GM15510 (cell line): ENCODE measurements around the gene BLOC1S4.

ENCODE experiments used
- POLR2A ChIP-seq: IDR thresholded peaks from 3 replicates; pipeline ENCODE4 v1.6.1; 2011; ENCODE audit warnings: borderline replicate concordance; ENCODE audit not compliant: insufficient read length; ENCODE audit errors: extremely low read depth

Gene BLOC1S4

DNA sequence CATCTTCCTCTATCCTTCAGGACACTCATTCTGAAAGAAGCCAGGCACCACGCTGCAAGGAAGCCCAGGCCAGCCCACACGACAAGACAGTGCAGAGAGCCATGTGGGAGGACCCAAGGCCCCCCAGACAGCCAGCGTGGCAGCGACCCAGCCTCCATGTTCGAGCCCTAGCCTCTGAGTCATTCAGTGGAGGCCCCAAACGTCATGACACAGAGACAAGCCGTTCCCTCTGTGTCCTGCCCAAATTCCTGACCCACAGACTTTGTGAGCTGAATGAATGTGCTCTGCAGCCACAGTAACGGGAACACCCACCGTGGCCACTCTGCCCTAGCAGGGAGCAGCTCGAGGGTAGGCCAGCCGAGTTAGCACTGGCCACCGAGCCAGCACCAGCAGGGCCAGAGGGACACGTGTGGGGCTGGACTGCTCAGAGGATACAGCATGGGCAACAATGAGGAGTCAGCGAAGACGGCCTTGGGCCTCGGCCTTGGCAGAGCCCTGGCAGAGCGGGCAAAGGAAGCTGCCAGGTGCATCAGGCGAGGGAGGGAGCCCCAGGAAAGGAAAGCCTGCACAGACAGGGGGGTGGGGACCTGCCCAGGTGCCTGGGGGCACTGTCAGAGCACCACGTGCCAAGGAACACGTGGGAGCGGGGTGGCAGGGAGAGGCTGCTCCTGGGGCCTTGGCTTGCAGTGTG lies 8.6 kb downstream of the BLOC1S4 start:
- TF ChIP-seq POLR2A = no peak

DNA sequence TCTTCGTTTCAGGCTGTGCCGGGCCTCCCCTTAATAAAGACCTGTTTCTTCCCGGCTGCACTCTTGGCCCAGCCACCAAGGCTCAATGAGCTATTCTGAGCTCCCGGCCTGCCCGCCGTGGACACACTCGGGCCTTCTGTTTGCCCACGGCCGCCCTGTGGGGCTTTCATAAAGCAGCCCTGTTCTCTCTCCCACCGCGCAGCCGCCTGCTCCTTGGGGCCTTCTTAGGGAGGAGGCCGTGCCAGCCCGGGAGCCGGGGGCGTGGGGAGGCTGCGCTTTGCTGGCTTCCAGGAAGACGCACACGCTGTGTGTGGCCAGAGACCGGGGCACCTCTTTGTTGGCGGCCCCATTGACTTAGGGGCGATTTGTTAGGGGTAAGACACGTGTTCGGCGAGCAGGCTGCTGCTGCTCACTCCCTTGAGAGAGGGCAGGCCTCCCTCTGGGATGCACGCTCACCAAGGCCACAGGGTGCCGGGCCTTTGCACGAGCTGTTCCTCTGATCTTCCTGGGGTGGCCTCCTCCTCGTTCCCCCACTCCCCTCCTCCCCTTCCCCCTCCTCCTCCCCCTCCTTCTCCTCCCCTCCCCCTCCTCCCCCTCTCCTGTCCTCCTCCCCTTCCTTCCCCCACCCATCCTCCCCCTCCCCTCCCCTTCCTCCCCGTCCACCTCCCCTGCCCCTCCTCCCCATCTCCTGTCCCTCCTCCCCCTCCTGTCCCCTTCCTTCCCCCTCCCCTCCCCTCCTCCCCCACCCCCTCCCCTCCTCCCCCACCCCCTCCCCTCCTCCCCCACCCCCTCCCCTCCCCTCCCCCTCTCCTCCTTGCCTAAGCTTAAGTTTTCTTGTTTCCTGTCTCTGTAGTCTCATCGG lies 11.3 kb downstream of the BLOC1S4 start:
- TF ChIP-seq POLR2A = no peak

- no peak for TF ChIP-seq POLR2A
Measured at GRCh38 chr4:6727943-6728250, 11.9 kb downstream of the BLOC1S4 start.

DNA sequence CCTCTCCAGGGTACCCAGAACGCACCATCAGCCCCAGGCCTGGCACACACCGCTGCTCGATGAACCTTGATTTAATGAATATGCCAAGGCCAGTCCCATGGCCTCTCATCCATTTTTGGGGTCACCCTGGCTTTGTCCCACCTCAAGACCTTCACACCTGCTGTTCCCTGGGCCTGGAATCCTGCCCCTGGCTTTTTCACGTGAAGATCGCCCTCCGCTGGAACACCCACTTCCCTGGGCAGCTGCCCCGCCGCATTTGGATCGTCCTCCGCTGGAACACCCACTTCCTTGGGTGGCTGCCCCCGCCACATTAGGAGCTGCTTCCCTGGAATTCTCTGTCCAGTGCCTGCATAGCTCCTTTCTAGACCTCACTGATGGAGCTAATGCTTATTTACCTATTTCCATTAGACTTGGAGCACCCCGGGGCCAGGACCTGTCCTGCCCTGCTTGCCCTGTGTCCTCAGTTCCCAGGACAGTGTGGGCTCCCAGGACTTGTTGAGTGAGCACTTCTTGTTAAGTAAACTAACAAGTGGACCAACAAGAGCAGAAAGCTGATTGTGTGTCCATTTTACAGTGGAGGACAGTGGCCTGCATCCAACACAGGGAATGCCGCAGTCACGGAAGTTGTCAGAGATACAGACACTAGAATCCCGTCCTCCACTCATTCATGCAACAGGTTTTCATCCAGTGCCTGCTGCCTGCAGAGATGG lies 12.5 kb downstream of the BLOC1S4 start:
- TF ChIP-seq POLR2A = no peak

GRCh38 chr4:6730603-6731317 lies 14.8 kb downstream of the BLOC1S4 start:
- TF ChIP-seq POLR2A = no peak

GRCh38 chr4:6731318-6731675 lies 15.3 kb downstream of the BLOC1S4 start:
- TF ChIP-seq POLR2A = no peak

DNA sequence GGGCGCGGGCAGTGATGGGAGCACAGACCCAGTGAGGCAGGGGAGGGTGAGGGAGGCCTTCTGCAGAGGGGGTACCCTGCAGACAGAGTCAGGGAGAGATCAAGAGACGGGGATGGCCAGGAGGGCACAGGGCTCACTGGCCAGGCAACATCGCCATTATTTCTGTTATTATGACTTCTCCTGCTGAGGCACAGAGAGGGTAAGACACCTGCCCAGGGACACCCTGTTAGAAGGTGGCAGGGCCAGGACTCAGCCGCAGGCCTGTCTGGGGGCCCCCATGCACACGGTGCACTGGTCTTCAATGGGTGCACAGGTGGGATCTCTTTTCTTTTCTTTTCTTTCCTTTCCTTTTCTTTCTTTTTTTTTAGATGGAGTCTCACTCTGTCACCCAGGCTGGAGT lies 15.8 kb downstream of the BLOC1S4 start:
- TF ChIP-seq POLR2A = no peak

GRCh38 chr4:6732441-6733357 lies 16.7 kb downstream of the BLOC1S4 start:
- TF ChIP-seq POLR2A = no peak

DNA sequence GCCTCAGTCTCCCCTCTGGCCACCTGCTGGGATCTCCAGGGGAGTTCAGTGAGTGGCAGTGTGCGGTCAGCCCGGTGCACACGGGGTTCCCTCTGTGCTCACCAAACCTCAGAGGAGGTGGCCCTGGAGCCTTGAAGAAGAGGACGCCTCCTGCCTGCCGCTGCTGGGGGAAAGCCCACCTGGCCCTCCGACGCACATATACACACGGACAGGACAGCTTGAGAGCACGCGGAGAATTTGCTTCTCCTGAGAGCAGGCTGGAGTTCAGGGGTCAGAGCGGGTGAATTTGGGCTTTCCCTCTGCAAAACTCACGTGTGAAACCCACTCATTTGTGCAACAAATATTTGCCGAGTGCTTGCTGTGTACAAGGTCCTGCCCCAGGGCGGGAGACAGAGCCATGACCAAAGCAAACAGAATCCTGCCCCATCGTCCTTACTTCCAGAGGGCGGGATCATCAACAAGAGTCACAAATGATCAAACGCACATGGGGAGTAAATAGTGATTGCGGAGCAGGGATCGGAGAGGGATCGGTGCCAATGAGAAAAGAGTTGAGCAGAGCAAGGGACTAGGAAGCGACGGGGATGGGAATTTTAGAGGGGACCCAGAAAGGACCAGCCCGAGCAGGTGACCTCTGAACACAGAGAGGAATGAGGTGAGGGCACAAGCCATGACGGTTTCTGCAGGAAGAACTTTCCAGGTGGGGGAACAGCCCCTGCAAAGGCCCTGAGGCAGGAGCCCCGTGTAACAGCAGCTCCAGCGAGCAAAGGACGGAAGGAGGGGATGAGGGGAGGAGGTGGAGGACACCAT lies 17.6 kb downstream of the BLOC1S4 start:
- TF ChIP-seq POLR2A = no peak

- no peak for TF ChIP-seq POLR2A
Measured at GRCh38 chr4:6734165-6734786, 18.3 kb downstream of the BLOC1S4 start.

- TF ChIP-seq POLR2A = no peak
Measured at GRCh38 chr4:6739920-6740319, 23.9 kb downstream of the BLOC1S4 start.

GRCh38 chr4:6740347-6740746 lies 24.4 kb downstream of the BLOC1S4 start:
- no peak for TF ChIP-seq POLR2A

DNA sequence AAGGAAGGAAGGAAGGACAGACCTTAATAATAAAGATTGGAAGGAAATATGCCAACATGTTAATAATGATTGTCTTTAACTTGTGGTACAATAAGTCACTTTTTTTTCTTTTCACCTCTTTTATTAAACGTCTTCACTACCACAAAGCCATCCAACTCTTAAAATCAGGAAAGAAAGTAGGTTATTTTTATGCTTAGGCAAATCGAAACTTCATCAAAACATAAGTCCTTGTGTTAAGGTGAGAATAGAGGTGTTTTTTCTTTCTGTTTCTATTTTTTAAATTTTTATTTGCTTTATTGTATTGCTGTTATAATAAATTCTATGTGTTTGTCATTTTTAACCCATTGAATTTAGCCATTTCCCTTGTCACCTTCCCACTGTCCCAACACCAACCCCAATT lies 26.5 kb downstream of the BLOC1S4 start:
- TF ChIP-seq POLR2A = no peak
